Ishikawa (cell line): Measurements from ENCODE around the gene PPP4R2.

Source experiments
- CEBPB ChIP-seq: IDR thresholded peaks from 2 replicates; pipeline ENCODE4 v1.6.1; 2012
- CREB1 ChIP-seq: IDR thresholded peaks from 2 replicates; pipeline ENCODE4 v1.6.1; 2012; ENCODE audit warnings: low read depth
- EGR1 ChIP-seq: IDR thresholded peaks from 2 replicates; pipeline ENCODE4 v1.6.1; 2012
- EP300 ChIP-seq: IDR thresholded peaks from 2 replicates; pipeline ENCODE4 v1.6.1; 2012; ENCODE audit warnings: borderline replicate concordance
- FOXM1 ChIP-seq: IDR thresholded peaks from 2 replicates; pipeline ENCODE4 v1.6.1; 2012; ENCODE audit warnings: low read depth, borderline replicate concordance
- MAX ChIP-seq: IDR thresholded peaks from 2 replicates; pipeline ENCODE4 v1.6.1; 2012
- NFIC ChIP-seq: IDR thresholded peaks from 2 replicates; pipeline ENCODE4 v1.6.1; 2012
- RAD21 ChIP-seq: IDR thresholded peaks from 2 replicates; pipeline ENCODE4 v1.6.1; 2012; ENCODE audit warnings: low read depth
- REST ChIP-seq: IDR thresholded peaks from 2 replicates; pipeline ENCODE4 v1.6.1; 2012; ENCODE audit warnings: low read depth, mild to moderate bottlenecking
- TAF1 ChIP-seq: IDR thresholded peaks from 2 replicates; pipeline ENCODE4 v1.6.1; 2012; ENCODE audit warnings: low read depth, mild to moderate bottlenecking
- TCF12 ChIP-seq: IDR thresholded peaks from 2 replicates; pipeline ENCODE4 v1.6.1; 2012; ENCODE audit warnings: low read depth
- TEAD4 ChIP-seq: IDR thresholded peaks from 2 replicates; pipeline ENCODE4 v1.6.1; 2012
- USF1 ChIP-seq: IDR thresholded peaks from 2 replicates; pipeline ENCODE4 v1.6.1; 2012
- YY1 ChIP-seq: IDR thresholded peaks from 2 replicates; pipeline ENCODE4 v1.6.1; 2012; ENCODE audit warnings: low read depth
- ZBTB7A ChIP-seq: IDR thresholded peaks from 2 replicates; pipeline ENCODE4 v1.6.1; 2012; ENCODE audit warnings: low read depth

PPP4R2 gene

GRCh38 chr3:73096169-73096568 lies 99.6 kb downstream of the PPP4R2 start:
- TF ChIP-seq TEAD4 (no peak), FOXM1 (no peak), CEBPB (no peak)

- TF ChIP-seq RAD21 (no peak), TAF1 (no peak), TCF12 (no peak), TEAD4 (no peak), NFIC (no peak), USF1 (no peak)
Observed at GRCh38 chr3:73098026-73098425, 101.4 kb downstream of the PPP4R2 start.

DNA sequence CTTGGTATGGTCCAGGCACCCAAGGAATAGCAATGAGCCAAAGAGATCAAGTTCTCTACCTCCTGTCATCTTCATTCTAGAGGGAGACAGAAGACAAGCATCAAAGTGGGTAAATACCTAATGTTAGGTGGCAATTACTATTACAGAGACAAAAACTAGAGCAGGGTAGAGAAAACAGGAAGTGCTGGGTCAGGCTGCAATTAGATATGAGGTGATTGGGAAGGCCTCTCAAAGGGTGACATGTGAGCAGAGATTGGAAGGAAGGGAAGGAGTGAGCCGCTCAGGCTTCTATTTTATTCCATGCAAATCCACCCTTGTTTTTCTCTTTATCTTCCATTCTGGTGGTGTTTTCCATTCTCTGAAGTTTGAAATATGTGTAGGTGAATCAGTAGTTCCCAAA lies 102.3 kb downstream of the PPP4R2 start:
- TF ChIP-seq RAD21 (no peak), REST (no peak), MAX (no peak), ZBTB7A (no peak), CREB1 (no peak), EP300 (no peak)

GRCh38 chr3:73100741-73101559 lies 104.3 kb downstream of the PPP4R2 start:
- TF ChIP-seq RAD21, result peak; percentile 94
- TF ChIP-seq FOXM1, result no peak

- no peak for TF ChIP-seq TCF12
- no peak for TF ChIP-seq CREB1
- no peak for TF ChIP-seq EP300
- no peak for TF ChIP-seq RAD21
- TF ChIP-seq FOXM1, result no peak
- TF ChIP-seq ZBTB7A, result no peak
- no peak for TF ChIP-seq YY1
- TF ChIP-seq NFIC, result no peak
- no peak for TF ChIP-seq CEBPB
- no peak for TF ChIP-seq MAX
- no peak for TF ChIP-seq TAF1
- TF ChIP-seq REST, result no peak
- no peak for TF ChIP-seq EGR1
Observed at GRCh38 chr3:73101881-73102280, 105.3 kb downstream of the PPP4R2 start.

- no peak for TF ChIP-seq TCF12
- no peak for TF ChIP-seq NFIC
- TF ChIP-seq YY1, result no peak
- TF ChIP-seq EP300, result no peak
- no peak for TF ChIP-seq TAF1
- no peak for TF ChIP-seq REST
Observed at GRCh38 chr3:73107215-73107614, 110.6 kb downstream of the PPP4R2 start.
